Measurements from ENCODE around the gene LRRTM4. TPM values are rescaled to one million over a fixed set of nuclear protein-coding genes. Genes with fewer than 3 reads are reported as not detected.
"Not testable (repeated sequence)": the region's sequence is repeated elsewhere in the genome, so short reads cannot be mapped to it uniquely, and the experiment has no call there.

The LRRTM4 gene
- total RNA-seq, 4 donors from 2014 or later = 0.24 to 38.4 (median 1.0) TPM; not detected in 1

DNA sequence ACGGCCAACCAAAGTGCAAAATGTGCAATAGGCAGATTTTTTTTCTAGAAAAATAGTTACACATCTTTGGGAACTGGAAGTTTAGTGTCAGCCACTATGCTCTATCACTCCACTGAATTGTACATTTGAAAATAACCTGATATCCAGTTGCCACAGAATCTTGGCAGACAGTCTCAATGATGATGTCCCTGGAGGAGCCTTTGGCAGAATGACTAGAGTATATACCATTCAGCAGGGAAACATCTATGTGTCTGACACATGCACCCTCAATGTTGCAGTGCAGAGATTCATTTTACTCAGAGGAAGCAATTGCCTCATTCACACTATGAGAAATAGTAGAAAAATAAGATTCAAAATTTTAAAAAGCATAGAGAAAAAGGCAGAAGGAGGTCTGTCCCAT is 475.8 kb downstream of the LRRTM4 start:
- TF ChIP-seq POLR2A (IDR thresholded peaks at IDR 0.05) = no peak
- TF ChIP-seq, protein P1, sequence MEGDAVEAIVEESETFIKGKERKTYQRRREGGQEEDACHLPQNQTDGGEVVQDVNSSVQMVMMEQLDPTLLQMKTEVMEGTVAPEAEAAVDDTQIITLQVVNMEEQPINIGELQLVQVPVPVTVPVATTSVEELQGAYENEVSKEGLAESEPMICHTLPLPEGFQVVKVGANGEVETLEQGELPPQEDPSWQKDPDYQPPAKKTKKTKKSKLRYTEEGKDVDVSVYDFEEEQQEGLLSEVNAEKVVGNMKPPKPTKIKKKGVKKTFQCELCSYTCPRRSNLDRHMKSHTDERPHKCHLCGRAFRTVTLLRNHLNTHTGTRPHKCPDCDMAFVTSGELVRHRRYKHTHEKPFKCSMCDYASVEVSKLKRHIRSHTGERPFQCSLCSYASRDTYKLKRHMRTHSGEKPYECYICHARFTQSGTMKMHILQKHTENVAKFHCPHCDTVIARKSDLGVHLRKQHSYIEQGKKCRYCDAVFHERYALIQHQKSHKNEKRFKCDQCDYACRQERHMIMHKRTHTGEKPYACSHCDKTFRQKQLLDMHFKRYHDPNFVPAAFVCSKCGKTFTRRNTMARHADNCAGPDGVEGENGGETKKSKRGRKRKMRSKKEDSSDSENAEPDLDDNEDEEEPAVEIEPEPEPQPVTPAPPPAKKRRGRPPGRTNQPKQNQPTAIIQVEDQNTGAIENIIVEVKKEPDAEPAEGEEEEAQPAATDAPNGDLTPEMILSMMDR (IDR thresholded peaks at IDR 0.05) = no peak
- Histone ChIP-seq H3K27me3 (no peaks in the 10 kb centered on the region), H3K27ac (no peak overlapping the region), H3K4me1 (no peaks in the 10 kb centered on the region), H3K36me3 (no peaks in the 10 kb centered on the region), H3K9me3 (no peaks in the 10 kb centered on the region), H3K4me3 (no peak overlapping the region)
- DNase-seq = no peak
- intact Hi-C loops (cut with DNase I; ENCODE audit: low total_unique reads) = no loop called here

- intact Hi-C loops (cut with DNase I; ENCODE audit: low total_unique reads) = not testable (repeated sequence)
These were observed 476.7 kb downstream of the LRRTM4 start for GRCh38 chr2:77045456-77045855.

GRCh38 chr2:77034445-77034844 is 487.7 kb downstream of the LRRTM4 start:
- Histone ChIP-seq H3K4me3 (no peak overlapping the region), H3K36me3 (no peaks in the 10 kb centered on the region), H3K27ac (no peak overlapping the region), H3K4me1 (no peaks in the 10 kb centered on the region), H3K9me3 (no peaks in the 10 kb centered on the region), H3K27me3 (no peaks in the 10 kb centered on the region)
- TF ChIP-seq, protein P1 (IDR thresholded peaks at IDR 0.05) = no peak
- TF ChIP-seq POLR2A (IDR thresholded peaks at IDR 0.05) = no peak
- DNase-seq = no peak
- intact Hi-C loops (cut with DNase I; ENCODE audit: low total_unique reads) = no loop called here

More at GRCh38 chr2:77045456-77045855, 476.7 kb downstream of the LRRTM4 start:
- H3K36me3 ChIP-seq, H3K4me1 ChIP-seq, H3K27ac ChIP-seq, H3K9me3 ChIP-seq, H3K27me3 ChIP-seq, DNase-seq, H3K4me3 ChIP-seq: not testable (repeated sequence)

- H3K27me3 ChIP-seq; H3K4me1 ChIP-seq; H3K36me3 ChIP-seq; H3K4me3 ChIP-seq; H3K27ac ChIP-seq; H3K9me3 ChIP-seq; intact Hi-C loops (cut with DNase I; ENCODE audit: low total_unique reads); DNase-seq: not testable (repeated sequence)
These were observed 492.9 kb downstream of the LRRTM4 start for GRCh38 chr2:77029237-77029636.

DNA sequence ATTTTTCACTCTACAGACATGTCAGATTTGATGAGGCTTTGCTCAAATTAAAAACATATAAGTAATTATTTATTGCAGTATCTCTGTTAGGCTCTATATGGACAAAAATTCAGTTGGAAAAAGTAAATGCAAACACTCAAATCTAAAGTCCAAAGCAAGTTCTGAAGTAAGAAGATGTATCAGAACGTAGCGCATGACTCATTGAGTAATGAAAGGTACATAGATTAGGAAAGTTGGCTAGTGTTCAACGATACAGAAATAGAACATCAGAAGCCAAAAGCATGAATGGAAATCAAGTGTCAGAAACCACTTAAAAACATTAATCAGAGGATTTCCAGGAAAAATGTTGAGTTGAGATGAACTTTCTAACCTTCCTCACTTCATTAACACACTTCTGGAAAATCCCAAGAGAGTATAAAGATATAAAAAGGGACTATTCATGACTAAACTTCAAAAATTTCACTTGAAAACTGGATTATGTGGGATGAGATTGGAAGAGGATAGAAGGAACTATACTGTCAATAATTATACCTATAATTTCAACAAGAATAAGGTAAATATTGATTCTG is 494.1 kb downstream of the LRRTM4 start:
- no peaks in the 10 kb centered on the region for H3K4me1 ChIP-seq
- no peaks in the 10 kb centered on the region for H3K27me3 ChIP-seq
- intact Hi-C loops (cut with DNase I; ENCODE audit: low total_unique reads) = no loop called here
- H3K9me3 ChIP-seq = no peaks in the 10 kb centered on the region
- no peak overlapping the region for H3K27ac ChIP-seq
- TF ChIP-seq, protein P1 (IDR thresholded peaks at IDR 0.05) = no peak
- no peaks in the 10 kb centered on the region for H3K36me3 ChIP-seq
- DNase-seq = no peak
- no peak overlapping the region for H3K4me3 ChIP-seq

GRCh38 chr2:77025714-77026113 is 496.5 kb downstream of the LRRTM4 start:
- no peaks in the 10 kb centered on the region for H3K27me3 ChIP-seq
- intact Hi-C loops (cut with DNase I; ENCODE audit: low total_unique reads) = no loop called here
- H3K36me3 ChIP-seq = no peaks in the 10 kb centered on the region
- H3K4me3 ChIP-seq = no peak overlapping the region
- no peak for DNase-seq
- no peaks in the 10 kb centered on the region for H3K4me1 ChIP-seq
- H3K27ac ChIP-seq = no peak overlapping the region
- TF ChIP-seq, protein P1 (IDR thresholded peaks at IDR 0.05) = no peak
- TF ChIP-seq POLR2A (IDR thresholded peaks at IDR 0.05) = no peak
- no peaks in the 10 kb centered on the region for H3K9me3 ChIP-seq

Data from uterus (tissue), 4 donors.